Endothelial cell (in vitro differentiated cells): ENCODE measurements around the gene AP3M1. TPM values are rescaled to one million over a fixed set of nuclear protein-coding genes. Genes with fewer than 3 reads are reported as not detected.
"Not testable (repeated sequence)": the region's sequence is repeated elsewhere in the genome, so short reads cannot be mapped to it uniquely, and the experiment has no call there.

Experiments
- DNase-seq: peaks from one replicate; pipeline ENCODE4 v3.0.0; 2021; ENCODE audit warnings: low spot score
- H3K27ac Mint-ChIP-seq: one replicate; pipeline ENCODE4 v1.8.0; 2021; ENCODE audit warnings: mixed read lengths, inconsistent platforms; ENCODE audit not compliant: unreplicated experiment
- H3K27me3 Mint-ChIP-seq: one replicate; pipeline ENCODE4 v1.8.0; 2021; ENCODE audit warnings: mild to moderate bottlenecking, moderate library complexity, mixed read lengths, inconsistent platforms; ENCODE audit not compliant: unreplicated experiment
- H3K36me3 Mint-ChIP-seq: one replicate; pipeline ENCODE4 v1.8.0; 2021; ENCODE audit warnings: mild to moderate bottlenecking, low read depth, mixed read lengths, inconsistent platforms; ENCODE audit not compliant: unreplicated experiment
- H3K4me1 Mint-ChIP-seq: one replicate; pipeline ENCODE4 v1.8.0; 2021; ENCODE audit warnings: mild to moderate bottlenecking, mixed read lengths, inconsistent platforms; ENCODE audit not compliant: unreplicated experiment
- H3K4me3 Mint-ChIP-seq: one replicate; pipeline ENCODE4 v1.8.0; 2021; ENCODE audit warnings: mild to moderate bottlenecking, mixed read lengths, inconsistent platforms; ENCODE audit not compliant: unreplicated experiment
- H3K9me3 Mint-ChIP-seq: one replicate; pipeline ENCODE4 v1.8.0; 2021; ENCODE audit warnings: mixed read lengths, inconsistent platforms; ENCODE audit not compliant: unreplicated experiment
- CTCF ChIP-seq: fragments of 200-600 bp; sonication (generic); IDR thresholded peaks from one replicate; pipeline ENCODE4 v1.5.0; 2021; ENCODE audit warnings: antibody characterized with exemption; ENCODE audit not compliant: unreplicated experiment
- total RNA-seq: library from RNA; stranded (reverse); fragmentation: NEBNext Ultra II Directional; extraction: Animal tissue kit (Norgen Biotek cat#: 25700); gene quantifications from one replicate; pipeline ENCODE4 v1.2.1, GENCODE V29; 2021; ENCODE audit not compliant: unreplicated experiment

AP3M1 gene
- total RNA-seq, 1 donor from 2014 or later: 43.7 TPM

DNA sequence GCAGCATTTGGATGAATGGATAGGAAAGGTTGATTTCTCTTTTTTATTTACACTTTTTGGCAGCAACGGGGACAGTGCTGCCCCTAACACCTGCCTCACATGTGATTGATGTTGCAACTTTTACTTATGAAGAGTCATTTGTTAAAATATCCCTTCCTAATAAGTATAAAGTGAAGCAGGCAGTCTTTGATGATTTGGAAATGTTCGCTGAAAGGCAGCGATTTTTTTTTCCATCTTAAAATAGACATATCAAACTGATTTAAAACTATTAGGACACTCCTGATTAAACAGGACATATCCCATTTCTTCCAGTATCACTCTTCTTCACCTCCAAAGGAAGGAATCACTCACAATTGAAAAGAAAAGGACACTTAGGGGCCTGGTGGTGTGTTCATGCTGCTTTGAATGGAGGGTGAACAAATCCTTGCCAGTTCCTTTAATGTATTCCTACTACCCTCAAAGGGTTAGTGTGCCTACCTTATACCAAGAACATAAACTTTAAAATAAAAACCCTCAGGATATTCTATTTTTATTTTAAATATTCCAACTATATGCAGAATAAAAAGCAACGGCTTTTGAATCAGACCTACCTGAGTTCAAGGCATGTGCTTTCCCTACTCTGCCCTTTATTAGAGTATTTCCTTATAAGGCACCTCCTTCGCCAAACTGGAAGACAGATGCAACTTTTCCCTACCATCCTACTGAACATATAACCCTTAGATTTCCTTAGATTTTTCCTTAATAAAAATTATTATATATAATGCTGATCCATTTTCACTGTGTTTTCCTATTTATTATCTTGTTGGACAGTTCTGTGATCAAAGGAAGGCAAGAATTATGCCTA is 1.5 kb upstream of the AP3M1 start:
- Mint-ChIP-seq H3K27ac (peak overlapping the region; percentile 53), H3K4me1 (peaks cover 5% of the 10 kb centered on the region), H3K27me3 (no peaks in the 10 kb centered on the region), H3K36me3 (no peaks in the 10 kb centered on the region), H3K4me3 (no peak overlapping the region), H3K9me3 (no peaks in the 10 kb centered on the region)
- no peak for TF ChIP-seq CTCF
- no peak for DNase-seq

GRCh38 chr10:74150990-74151878 is 606 bp upstream of the AP3M1 start, which contains the start of gene ADK:
TSS of gene ADK (plus strand) at chr10:74151221. CDS start at chr10:74151279, 58 bp downstream.
- H3K36me3 Mint-ChIP-seq: no peaks in the 10 kb centered on the region
- TF ChIP-seq CTCF: no peak
- H3K9me3 Mint-ChIP-seq: no peaks in the 10 kb centered on the region
- H3K27me3 Mint-ChIP-seq: no peaks in the 10 kb centered on the region
- H3K4me3 Mint-ChIP-seq: no peak within 1 kb of the TSS
- H3K27ac Mint-ChIP-seq: peak within 1 kb of the TSS; percentile 53
- DNase-seq: peak; percentile 98
- peaks cover 5% of the 10 kb centered on the region for H3K4me1 Mint-ChIP-seq

GRCh38 chr10:74146980-74147379 is 3.6 kb downstream of the AP3M1 start:
- not testable (repeated sequence) for H3K27me3 Mint-ChIP-seq, H3K27ac Mint-ChIP-seq, H3K4me3 Mint-ChIP-seq, H3K4me1 Mint-ChIP-seq, H3K36me3 Mint-ChIP-seq, H3K9me3 Mint-ChIP-seq, DNase-seq

- no peak overlapping the region for H3K4me3 Mint-ChIP-seq
- no peak for DNase-seq
- no peak overlapping the region for H3K27ac Mint-ChIP-seq
- no peaks in the 10 kb centered on the region for H3K36me3 Mint-ChIP-seq
- H3K9me3 Mint-ChIP-seq: no peaks in the 10 kb centered on the region
- no peak for TF ChIP-seq CTCF
- H3K27me3 Mint-ChIP-seq: no peaks in the 10 kb centered on the region
- H3K4me1 Mint-ChIP-seq: no peaks in the 10 kb centered on the region
Measured at GRCh38 chr10:74145133-74145532, 5.5 kb downstream of the AP3M1 start.

GRCh38 chr10:74140553-74140952 is 10.1 kb downstream of the AP3M1 start:
- no peaks in the 10 kb centered on the region for H3K9me3 Mint-ChIP-seq
- no peak for TF ChIP-seq CTCF
- no peaks in the 10 kb centered on the region for H3K27me3 Mint-ChIP-seq
- no peak overlapping the region for H3K4me3 Mint-ChIP-seq
- no peak for DNase-seq
- H3K27ac Mint-ChIP-seq: no peak overlapping the region
- no peaks in the 10 kb centered on the region for H3K4me1 Mint-ChIP-seq
- H3K36me3 Mint-ChIP-seq: peaks cover 11% of the 10 kb centered on the region
